Pancreas (tissue), 10 donors: ENCODE results near the gene LGR6. TPM values are rescaled to one million over a fixed set of nuclear protein-coding genes. Genes with fewer than 3 reads are reported as not detected.
A peak's percentile ranks its signal among the peaks of the same experiment; 100 is the strongest.

Source experiments
- ATAC-seq, 4 donors: fragments of 200-7000 bp; cut with Tn5 transposase; one replicate each; pipeline versions ENCODE4 v1.8.0 to v1.9.1; 2020; ENCODE audit warnings: mild to moderate bottlenecking in 4 of 4, moderate library complexity in 4 of 4
- DNase-seq, 6 donors: peaks; one replicate each; pipeline ENCODE4 v3.0.0-alpha.2; 2020
- FAIRE-seq: peaks from 2 replicates; lab custom pipeline; 2012; peaks lifted over from hg19 to GRCh38; lab: Jason Lieb, UNC
- H3K27ac ChIP-seq, 4 donors: fragments of 200-600 bp; sonication (generic); 1 replicate in 3 of 4; 2 replicates in 1 of 4; pipeline versions ENCODE4 v1.5.0 to v1.8.0; 2020
- H3K27me3 ChIP-seq, 4 donors: fragments of 200-600 bp; one replicate each; pipeline ENCODE4 v1.8.0; 2021
- H3K36me3 ChIP-seq, 3 donors: fragments of 200-600 bp; sonication (generic) in 1 of 3; one replicate each; pipeline versions ENCODE4 v1.5.0 to v1.8.0; 2020 to 2021
- H3K4me1 ChIP-seq, 3 donors: fragments of 200-600 bp; one replicate each; pipeline ENCODE4 v1.8.0; 2021
- H3K4me3 ChIP-seq, 4 donors: fragments of 200-600 bp; sonication (generic) in 2 of 4; one replicate each; pipeline versions ENCODE4 v1.5.0 to v1.8.0; 2020 to 2021
- H3K9me3 ChIP-seq, 4 donors: fragments of 200-600 bp; one replicate each; pipeline ENCODE4 v1.8.0; 2021
- WGBS, 2 donors: extraction: QIAGEN DNeasy Blood & Tissue Kit; methylation state at CpG; one replicate each; pipeline ENCODE4 v1.1.7; 2013; 5-methylcytosine and 5-hydroxymethylcytosine counted together
- intact Hi-C, 3 donors: fragments of 100-400 bp; cut with DNase I; formaldehyde crosslinking; loops; one replicate each; pipeline versions ENCODE4 v1.11.1 to v1.14.2; 2022
- polyA plus RNA-seq, 2 donors: library from polyadenylated mRNA; stranded (reverse); fragments of 200-250 nt; gene quantifications; one replicate each; pipeline ENCODE4 v1.2.3, GENCODE V29; 2013
- total RNA-seq, 6 donors: library from RNA; stranded (reverse); fragmentation: NEBNext Ultra II Directional in 4 of 6; extraction: Animal tissue kit (Norgen Biotek cat#: 25700) in 4 of 6; gene quantifications; one replicate each; pipeline versions ENCODE4 v1.2.1 to v1.2.4, GENCODE V29; 2021 to 2023
- TF ChIP-seq, protein P1 (sequence below), 4 donors: fragments of 200-600 bp; sonication (generic) in 3 of 4; IDR thresholded peaks; one replicate each; pipeline versions ENCODE4 v1.5.0 to v1.8.0; 2021; ENCODE audit warnings: antibody characterized with exemption in 4 of 4
- donor health status: healthy with polysubstance abuse.
- donor health status: DM: no; HTN: no; CAD: no; lungs with moderate emphysema.
- donor health status: DM: no; HTN: no; CAD: no.
- donor health status: control.
- donor health status: control.
- donor health status: Bipolar disorder and iron deficiency.
- donor health status: DM: yes; HTN: yes; CAD: no.
- donor health status: DM: no; HTN: no; CAD: no.
- donor health status: DM: no; HTN: no; CAD: no.
- donor health status: DM: yes; HTN: yes; CAD: no.

Gene LGR6
- total and polyA plus RNA-seq, 8 donors = 0.06 to 0.47 (median 0.15) TPM; not detected in 3

DNA sequence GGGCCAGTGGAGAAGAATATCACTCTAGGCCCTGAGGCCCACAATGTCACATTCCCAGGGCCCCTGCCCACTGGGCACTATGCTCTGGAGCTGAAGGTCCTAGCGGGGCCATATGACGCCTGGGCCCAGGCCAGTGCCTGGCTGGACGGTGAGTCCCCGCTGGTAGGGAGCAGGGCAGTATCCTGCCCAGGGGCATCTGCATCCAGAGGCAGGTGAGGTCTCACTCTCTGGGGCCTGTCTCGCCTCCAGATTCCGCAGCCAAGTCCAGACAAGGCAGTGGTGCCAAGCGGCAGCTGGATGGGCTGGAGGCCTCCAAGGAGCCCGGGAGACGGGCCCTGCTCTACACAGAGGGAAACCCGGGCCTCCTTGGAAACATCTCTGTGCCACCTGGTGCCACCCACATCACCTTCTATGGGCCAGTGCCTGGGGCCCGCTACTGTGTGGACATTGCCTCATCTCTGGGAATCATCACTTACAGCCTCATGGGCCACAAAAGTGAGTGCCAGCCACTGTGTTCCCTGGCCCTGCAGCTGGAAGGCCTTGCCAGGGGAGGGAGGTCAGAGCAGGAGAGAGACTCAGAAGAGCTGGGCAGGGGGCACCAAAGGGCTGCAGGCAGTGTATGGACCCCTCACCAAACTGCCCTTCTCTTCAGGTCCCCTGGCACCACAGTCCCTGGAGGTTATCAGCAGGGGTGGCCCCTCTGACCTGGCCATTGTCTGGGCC is 22.1 kb upstream of the LGR6 start:
- intact Hi-C loops = no loop called here
- no peaks in the 10 kb centered on the region for H3K9me3 ChIP-seq
- H3K27me3 ChIP-seq = no peaks in the 10 kb centered on the region
- ATAC-seq = peak in 1 of 4 donors; percentile 19
- peak in 2 of 6 donors; percentile 50 to 59 for DNase-seq
- WGBS, 2 donors = 88 to 96% methylated on average over 11 of the region's 11 CpGs
- no peak overlapping the region for H3K4me3 ChIP-seq
- H3K4me1 ChIP-seq = no peaks in the 10 kb centered on the region
- no peaks in the 10 kb centered on the region for H3K36me3 ChIP-seq
- H3K27ac ChIP-seq = no peak overlapping the region
- TF ChIP-seq, protein P1, sequence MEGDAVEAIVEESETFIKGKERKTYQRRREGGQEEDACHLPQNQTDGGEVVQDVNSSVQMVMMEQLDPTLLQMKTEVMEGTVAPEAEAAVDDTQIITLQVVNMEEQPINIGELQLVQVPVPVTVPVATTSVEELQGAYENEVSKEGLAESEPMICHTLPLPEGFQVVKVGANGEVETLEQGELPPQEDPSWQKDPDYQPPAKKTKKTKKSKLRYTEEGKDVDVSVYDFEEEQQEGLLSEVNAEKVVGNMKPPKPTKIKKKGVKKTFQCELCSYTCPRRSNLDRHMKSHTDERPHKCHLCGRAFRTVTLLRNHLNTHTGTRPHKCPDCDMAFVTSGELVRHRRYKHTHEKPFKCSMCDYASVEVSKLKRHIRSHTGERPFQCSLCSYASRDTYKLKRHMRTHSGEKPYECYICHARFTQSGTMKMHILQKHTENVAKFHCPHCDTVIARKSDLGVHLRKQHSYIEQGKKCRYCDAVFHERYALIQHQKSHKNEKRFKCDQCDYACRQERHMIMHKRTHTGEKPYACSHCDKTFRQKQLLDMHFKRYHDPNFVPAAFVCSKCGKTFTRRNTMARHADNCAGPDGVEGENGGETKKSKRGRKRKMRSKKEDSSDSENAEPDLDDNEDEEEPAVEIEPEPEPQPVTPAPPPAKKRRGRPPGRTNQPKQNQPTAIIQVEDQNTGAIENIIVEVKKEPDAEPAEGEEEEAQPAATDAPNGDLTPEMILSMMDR (IDR thresholded peaks at IDR 0.05) = no peak
- FAIRE-seq = no peak

DNA sequence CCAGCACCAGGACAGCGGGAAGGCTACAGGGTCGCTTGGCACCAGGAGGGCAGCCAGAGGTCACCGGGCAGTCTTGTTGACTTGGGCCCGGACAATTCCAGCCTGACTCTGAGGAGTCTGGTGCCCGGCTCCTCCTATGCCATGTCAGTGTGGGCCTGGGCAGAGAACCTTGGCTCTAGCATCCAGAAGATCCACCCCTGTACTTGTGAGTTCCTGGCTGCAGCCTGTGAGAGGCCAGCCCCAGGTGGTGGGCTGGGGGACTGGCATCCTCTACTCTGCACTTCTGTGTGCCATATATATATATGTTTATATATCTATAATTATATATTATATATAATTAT is 21.6 kb upstream of the LGR6 start:
- Histone ChIP-seq H3K27ac (no peak overlapping the region), H3K27me3 (no peaks in the 10 kb centered on the region), H3K4me1 (no peaks in the 10 kb centered on the region), H3K9me3 (no peaks in the 10 kb centered on the region), H3K36me3 (no peaks in the 10 kb centered on the region), H3K4me3 (no peak overlapping the region)
- DNase-seq = peak in 1 of 6 donors; percentile 44
- WGBS, 2 donors = 93 to 96% methylated on average over 5 of the region's 5 CpGs
- peak in 2 of 4 donors; percentile 8 to 15 for ATAC-seq
- intact Hi-C loops = no loop called here
- no peak for FAIRE-seq
- TF ChIP-seq, protein P1 (IDR thresholded peaks at IDR 0.05) = no peak

DNA sequence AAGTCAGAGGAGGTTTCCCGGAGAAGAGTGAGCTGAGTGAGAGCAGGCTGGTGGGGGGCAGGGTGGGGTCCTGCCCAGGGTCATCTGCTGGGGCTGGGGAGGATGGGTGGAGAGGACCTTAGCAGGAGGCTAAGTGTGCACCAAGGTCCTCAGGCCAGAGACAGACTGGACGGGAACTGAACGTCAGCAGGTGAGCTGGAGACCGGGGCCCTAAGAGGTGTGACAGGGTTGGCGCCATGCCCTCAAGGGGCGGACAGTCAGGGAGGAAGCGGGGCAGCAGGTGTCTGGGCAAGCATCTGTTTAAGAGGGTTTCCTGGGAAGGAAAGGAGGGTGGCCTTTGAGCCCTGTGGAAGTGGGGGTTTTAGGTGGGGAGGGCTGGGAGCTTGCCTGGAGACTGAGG is 19.6 kb upstream of the LGR6 start:
- FAIRE-seq (no peak), DNase-seq (peak in 1 of 6 donors; percentile 57), ATAC-seq (no peak)
- WGBS, 2 donors = 82 to 90% methylated on average over 7 of the region's 7 CpGs
- Histone ChIP-seq H3K9me3 (no peaks in the 10 kb centered on the region), H3K4me1 (no peaks in the 10 kb centered on the region), H3K27me3 (no peaks in the 10 kb centered on the region), H3K36me3 (no peaks in the 10 kb centered on the region), H3K4me3 (no peak overlapping the region), H3K27ac (no peak overlapping the region)
- intact Hi-C loops = no loop called here
- TF ChIP-seq, protein P1 (IDR thresholded peaks at IDR 0.05) = no peak

DNA sequence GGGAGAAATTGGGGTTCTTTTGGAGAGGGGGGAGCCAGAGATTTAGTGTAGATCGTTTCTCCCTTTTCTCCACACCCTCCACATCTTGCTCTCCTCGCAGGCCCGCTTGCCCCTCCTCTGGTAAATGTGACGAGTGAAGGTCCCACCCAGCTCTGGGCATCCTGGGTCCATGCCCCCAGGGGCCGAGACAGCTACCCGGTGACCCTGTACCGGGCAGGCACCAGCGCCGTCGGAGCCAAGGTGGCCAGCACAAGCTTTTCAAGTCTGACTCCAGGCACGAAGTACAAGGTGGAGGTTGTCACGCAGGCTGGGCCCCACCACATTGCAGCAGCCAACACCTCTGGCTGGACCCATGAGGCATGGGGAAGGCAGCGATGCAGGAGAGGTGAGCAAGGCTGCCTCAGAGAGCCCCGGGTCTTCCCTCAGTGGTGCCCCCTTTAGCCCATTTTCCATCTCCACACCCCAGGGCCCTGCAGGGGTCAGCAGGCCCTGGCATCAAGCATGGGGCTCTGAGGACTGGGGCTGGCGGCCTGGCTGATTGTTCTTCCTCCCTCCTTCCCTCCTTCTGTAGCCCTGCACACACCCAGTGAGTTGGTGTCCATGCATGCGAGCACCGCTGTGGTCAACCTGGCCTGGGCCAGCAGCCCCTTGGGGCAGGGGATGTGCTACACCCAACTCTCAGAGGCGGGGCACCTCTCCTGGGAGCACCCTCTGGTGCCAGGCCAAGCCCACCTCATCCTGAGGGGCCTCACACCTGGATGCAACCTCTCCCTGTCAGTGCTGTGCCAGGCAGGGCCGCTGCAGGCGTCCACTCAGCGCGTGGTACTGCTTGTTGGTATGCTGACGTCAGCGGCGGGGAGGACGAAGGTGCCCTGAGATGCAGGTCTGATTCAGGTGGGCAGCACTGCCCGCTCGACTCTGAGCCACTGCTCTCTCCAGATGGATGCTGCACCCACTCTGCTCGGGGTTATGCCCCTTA is 16.4 kb upstream of the LGR6 start:
- ATAC-seq (no peak), FAIRE-seq (no peak), DNase-seq (peak in 1 of 6 donors; percentile 62)
- no peaks in the 10 kb centered on the region for H3K4me1 ChIP-seq
- intact Hi-C loops = no loop called here
- TF ChIP-seq, protein P1 (IDR thresholded peaks at IDR 0.05) = no peak
- H3K27ac ChIP-seq = no peak overlapping the region
- H3K27me3 ChIP-seq = no peaks in the 10 kb centered on the region
- H3K36me3 ChIP-seq = no peaks in the 10 kb centered on the region
- WGBS, 2 donors = 78 to 85% methylated on average over 28 to 29 of the region's 29 CpGs
- no peak overlapping the region for H3K4me3 ChIP-seq
- no peaks in the 10 kb centered on the region for H3K9me3 ChIP-seq
